T-helper 2 cell treated with Interferon-gamma antibody and Interleukin-4, amounts not matched to agents 100 ng/mL and 5 ng/mL, for 36 hours (primary cell): Measurements from ENCODE around the gene OVAAL. TPM values are rescaled to one million over a fixed set of nuclear protein-coding genes. Genes with fewer than 3 reads are reported as not detected.

Experiments used
- intact Hi-C: fragments of 100-400 bp; cut with micrococcal nuclease; formaldehyde crosslinking; loops from one replicate; pipeline ENCODE4 v1.15.1; 2023
- total RNA-seq: library from RNA; stranded (reverse); gene quantifications from 2 replicates; pipeline ENCODE4 v1.2.3, GENCODE V29; 2022

OVAAL gene
- not detected in 2 replicates for total RNA-seq

GRCh38 chr1:180558664-180559063, at the start of gene OVAAL:
Gene OVAAL (plus strand): TSS chr1:180558964.
- intact Hi-C loops = no loop called here

- intact Hi-C loops = no loop called here
Observed at GRCh38 chr1:180510882-180511281, 47.9 kb upstream of the OVAAL start.

- intact Hi-C loops = no loop called here
Observed at GRCh38 chr1:180513531-180513930, 45.2 kb upstream of the OVAAL start.

GRCh38 chr1:180515364-180515763, 43.4 kb upstream of the OVAAL start:
- intact Hi-C loops = loop anchor here (5.0 kb wide), 2 partner anchors 347 to 627 kb away; no protein-coding TSS in a partner anchor

- intact Hi-C loops = loop anchor here (5.0 kb wide), 2 partner anchors 346 to 626 kb away; no protein-coding TSS in a partner anchor
Observed at GRCh38 chr1:180515857-180516388, 42.8 kb upstream of the OVAAL start.

GRCh38 chr1:180519846-180520245, 38.9 kb upstream of the OVAAL start:
- intact Hi-C loops = loop anchor here (5.0 kb wide), 2 partner anchors 342 to 622 kb away; no protein-coding TSS in a partner anchor

DNA sequence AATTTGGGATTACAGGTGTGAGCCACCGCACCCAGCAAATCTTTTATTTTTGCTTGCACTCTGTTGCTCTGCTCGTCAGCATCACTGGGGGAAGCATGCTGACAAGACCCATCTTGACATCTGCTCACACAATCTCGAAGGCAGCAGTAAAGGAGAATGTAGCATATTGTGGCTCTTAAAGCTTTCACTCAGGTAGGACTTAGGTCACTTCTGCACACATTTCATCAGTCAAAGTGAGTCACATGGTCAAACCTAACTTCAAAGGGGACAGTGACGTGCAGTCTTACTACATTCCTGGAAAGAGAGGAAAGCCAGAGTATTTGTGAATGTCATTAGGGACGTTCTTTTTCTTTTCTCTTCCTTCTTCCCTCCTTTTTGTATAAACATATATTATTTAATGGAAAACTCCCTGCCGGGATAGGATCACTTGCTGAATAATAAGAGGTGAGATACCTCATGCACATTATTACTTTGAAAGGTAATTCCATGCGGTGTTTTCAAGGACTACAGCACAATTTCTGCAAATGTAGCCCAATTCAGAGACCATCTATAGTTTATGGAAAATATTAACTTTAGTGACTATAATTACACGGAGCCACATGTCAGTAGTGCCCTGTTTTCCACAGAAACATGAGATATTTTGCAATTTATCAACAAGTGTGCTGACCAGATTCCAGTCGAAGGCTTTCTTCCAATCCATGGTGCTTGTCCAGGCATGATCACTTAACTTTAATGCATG, 37.1 kb upstream of the OVAAL start:
- intact Hi-C loops = no loop called here

DNA sequence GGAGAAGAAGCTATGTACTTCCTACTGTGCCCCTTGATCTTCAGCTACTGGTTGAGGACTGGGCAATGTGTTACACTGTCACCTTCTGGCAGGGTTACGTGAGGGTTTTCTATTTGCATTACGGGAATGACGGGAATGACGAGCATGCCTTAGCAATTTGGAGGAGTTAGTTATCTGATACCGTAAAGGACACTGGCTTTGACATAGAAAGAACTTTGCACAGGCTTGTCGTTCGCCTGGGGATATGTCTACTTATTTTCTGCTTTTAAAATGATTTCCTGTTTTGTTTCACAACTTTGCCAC, 36.6 kb upstream of the OVAAL start:
- intact Hi-C loops = no loop called here

GRCh38 chr1:180524160-180524914, 34.4 kb upstream of the OVAAL start:
- intact Hi-C loops = no loop called here

- intact Hi-C loops = no loop called here
Observed at GRCh38 chr1:180524915-180525714, 33.6 kb upstream of the OVAAL start.

DNA sequence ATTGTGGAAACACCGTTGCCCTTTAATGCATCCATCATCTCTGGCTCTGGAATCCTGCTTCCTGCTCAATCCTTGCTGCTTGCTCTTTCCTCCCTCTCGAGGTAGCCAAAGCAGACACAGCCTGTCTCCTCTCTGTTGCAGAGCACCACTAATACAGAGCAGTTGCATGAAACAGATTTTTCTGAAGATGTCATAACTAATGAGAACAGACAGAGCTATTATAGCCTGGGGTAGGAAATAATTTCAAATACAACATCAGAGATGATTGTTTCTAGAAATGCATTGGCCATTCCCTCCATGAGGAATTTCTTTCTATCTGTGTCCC, 33.1 kb upstream of the OVAAL start:
- intact Hi-C loops = no loop called here

GRCh38 chr1:180527101-180527669, 31.6 kb upstream of the OVAAL start:
- intact Hi-C loops = no loop called here

DNA sequence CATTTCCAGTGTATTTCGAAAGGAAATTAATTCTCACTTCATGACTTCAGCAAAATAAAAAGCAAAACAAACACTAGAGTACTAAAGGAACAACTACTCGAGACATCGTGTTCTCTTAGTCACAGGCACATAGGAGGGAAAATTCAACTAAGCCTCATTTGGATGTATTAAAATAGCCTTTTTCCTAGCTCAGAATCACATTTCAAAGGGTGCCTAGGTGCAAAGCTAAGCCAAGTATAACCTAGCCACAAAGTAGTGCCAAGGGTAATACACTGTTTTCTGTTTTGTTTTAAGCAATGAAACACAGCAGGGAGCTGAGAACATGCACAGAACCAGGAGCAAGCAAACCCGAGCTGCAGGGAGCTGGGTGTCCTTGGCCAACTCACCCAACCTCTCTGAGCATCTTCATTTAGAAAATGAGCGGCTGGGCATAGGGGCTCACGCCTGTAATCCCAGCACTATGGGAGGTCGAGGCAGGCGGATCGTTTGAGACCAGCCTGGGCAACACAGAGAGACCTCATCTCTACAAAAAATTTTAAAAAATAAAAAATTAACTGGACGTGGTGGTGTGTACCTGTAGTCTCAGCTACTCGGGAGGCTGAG, 29.8 kb upstream of the OVAAL start:
- intact Hi-C loops = no loop called here

GRCh38 chr1:180530501-180530900, 28.3 kb upstream of the OVAAL start:
- intact Hi-C loops = loop anchor here (5.0 to 10.0 kb wide), 3 partner anchors 104 to 637 kb away; partner anchors contain the start of gene XPR1

- intact Hi-C loops = loop anchor here (1.0 to 10.0 kb wide), 4 partner anchors 102 to 634 kb away; partner anchors contain the start of gene XPR1
Observed at GRCh38 chr1:180532854-180533253, 25.9 kb upstream of the OVAAL start.

- intact Hi-C loops = loop anchor here (1.0 to 10.0 kb wide), 4 partner anchors 101 to 634 kb away; partner anchors contain the start of gene XPR1
Observed at GRCh38 chr1:180533266-180533987, 25.3 kb upstream of the OVAAL start.

- intact Hi-C loops = loop anchor here (5.0 to 10.0 kb wide), 3 partner anchors 101 to 633 kb away; partner anchors contain the start of gene XPR1
Observed at GRCh38 chr1:180534214-180534613, 24.6 kb upstream of the OVAAL start.

- intact Hi-C loops = loop anchor here (10.0 kb wide), 1 partner anchor 99 kb away; the partner anchor contains the start of gene XPR1
Observed at GRCh38 chr1:180535418-180535999, 23.3 kb upstream of the OVAAL start.

DNA sequence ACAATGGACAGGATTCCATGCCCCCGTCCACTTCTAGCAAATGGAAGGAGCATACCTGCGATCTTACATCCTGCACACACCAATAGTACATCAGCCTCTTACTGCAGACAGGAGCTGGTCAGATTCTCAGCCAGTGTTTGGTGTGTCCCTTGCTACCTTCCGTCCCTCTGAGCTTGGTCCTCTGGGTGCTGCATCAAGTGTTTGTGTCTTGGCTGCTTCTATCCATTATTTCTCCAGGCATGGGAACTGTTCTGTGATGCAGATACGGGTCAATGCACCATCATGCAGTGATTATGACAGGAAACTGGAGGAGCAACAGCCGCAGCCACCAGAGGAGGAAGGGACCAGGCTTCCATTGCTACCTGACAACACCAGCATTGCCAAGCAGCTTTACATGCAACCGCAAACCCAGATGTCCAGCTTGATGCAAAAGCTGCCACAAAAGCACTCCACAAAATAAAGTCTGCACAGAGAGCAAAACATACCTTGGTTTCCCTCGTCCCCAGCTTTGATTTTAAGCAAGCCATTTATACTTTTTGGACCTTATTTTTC, 21.9 kb upstream of the OVAAL start:
- intact Hi-C loops = loop anchor here (10.0 kb wide), 1 partner anchor 98 kb away; the partner anchor contains the start of gene XPR1
